CD4-positive, alpha-beta T cell treated with Interferon alpha-2 for 1 hour (primary cell): Measurements from ENCODE around the gene PROX2.

ENCODE experiments used
- DNase-seq, 2 donors: peaks; one replicate each; pipeline ENCODE4 v3.0.0-alpha.2; 2020 to 2022

Gene PROX2

GRCh38 chr14:74838166-74838565, 37.8 kb downstream of the PROX2 start:
- DNase-seq, result peak in 1 of 2 donors; percentile 58

DNA sequence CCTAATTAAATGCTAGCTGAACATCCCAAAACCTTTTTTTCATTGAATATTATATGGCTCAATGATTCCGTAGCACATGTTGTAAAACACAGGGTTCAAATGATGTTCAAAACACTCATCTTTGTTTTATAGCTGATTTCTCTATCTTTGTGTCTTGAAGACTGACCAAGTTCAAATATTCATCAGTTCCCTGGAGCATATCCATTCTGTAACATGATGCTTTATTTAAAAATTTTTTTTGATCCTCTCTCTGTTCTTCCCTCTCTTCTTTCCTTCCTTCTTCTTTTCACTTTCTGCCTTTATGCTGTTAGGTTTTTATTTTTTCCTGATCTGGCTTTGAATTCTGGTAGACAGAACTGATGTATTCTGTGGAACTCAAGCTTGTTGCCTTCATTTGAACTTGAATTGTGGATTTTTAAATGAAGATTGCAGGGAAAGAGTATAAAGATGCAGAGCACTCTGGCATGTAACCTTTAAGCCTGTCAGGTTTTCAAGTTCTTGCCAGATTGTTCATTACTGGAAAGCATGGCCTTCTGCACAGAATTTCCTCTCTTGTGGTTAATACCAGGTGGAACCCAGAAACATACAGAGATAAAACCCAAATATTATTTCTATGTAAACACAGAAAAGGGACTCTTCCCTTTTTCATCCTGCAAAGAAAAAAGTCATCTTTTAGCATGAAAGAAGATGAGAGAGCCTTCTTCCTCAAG, 39.5 kb downstream of the PROX2 start:
- DNase-seq, result peak in 1 of 2 donors; percentile 57

DNA sequence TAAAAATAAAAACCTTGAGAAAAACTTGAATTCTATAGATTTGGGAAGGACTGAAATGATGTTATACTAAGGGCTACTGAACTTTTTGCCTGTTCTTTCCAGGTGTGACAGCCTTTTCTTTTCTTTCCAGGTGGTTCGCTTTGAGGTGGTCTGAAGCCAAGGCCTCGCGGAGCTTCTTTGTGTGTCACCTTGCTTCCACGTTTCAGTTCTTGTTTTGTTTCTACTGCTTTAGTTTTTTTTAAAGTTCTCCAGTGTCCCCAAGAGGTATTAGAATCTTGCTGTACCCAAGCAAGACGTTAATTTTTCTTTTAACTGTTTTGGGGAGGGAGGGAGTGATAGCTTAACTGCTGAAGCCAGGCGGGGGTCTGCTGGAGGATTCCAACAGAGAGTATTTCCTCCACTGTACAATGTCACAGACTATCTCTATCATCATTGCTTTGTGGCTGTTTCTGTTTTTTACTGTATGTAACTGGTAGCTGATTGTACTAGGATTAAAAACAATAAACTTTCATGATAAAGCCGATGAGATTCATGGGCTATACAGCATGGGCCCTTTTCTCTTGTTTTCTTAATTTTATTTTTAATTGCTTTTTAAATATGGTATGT, 40.2 kb downstream of the PROX2 start:
- no peak for DNase-seq

- DNase-seq, result no peak
These were observed 41.1 kb downstream of the PROX2 start for GRCh38 chr14:74834692-74835392.

DNA sequence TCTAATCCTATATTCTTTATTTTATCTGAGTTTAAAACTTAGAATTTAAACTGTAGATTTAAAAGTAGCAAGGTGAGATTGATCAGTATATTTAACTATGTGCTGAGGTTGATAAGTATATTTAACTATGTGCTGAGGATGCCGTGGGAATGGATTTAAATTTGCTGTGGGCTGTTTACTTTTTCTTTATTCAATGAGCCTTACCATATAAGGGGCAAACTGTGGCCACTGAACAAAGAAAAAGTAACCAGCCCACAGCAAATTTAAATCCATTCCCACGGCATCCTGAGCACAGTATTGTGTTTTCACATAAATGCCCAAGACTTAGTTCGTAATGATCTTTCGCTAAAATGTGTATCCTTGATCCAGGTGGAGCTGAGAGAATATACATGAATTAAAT, 43.1 kb downstream of the PROX2 start:
- DNase-seq, result no peak

DNA sequence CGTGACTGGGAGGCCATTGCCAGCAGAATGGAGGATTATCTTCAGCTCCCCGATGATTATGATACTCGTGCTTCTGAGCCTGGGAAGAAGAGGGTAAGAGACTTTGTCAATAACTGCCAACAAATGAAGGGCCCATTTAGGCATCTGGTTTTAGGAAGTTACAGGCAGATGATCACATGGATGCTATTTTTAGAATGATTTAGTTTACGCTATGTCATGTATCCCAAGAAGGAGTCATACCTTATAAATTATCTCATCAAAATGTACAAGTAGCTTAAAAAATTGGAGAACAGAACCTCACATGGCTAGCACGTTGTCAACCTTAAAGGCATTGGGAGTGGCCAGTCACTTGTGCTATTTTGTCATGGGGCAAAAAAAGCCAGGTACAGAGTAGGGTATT, 46.7 kb downstream of the PROX2 start:
- no peak for DNase-seq

DNA sequence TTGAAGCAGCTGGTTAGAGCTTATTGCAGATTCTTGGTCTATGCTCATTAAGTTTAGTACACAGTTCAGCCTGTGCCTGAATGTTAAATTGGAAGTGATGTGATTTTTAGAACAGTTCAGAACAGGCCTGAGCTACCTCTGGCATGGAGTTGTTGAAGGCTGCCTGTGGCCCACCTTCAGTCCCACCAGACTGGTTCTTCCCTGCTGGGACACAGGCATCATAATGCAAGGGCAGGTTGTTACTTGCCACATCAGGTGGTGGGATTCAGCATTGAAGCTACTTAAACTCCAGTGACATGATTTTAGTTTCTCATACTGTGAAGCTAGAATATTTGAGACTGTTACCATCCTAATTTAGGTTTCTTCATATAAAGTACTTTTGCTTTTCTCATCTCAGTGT, 49.4 kb downstream of the PROX2 start:
- no peak for DNase-seq
